ENCODE data around the gene SH2D6.

DNA sequence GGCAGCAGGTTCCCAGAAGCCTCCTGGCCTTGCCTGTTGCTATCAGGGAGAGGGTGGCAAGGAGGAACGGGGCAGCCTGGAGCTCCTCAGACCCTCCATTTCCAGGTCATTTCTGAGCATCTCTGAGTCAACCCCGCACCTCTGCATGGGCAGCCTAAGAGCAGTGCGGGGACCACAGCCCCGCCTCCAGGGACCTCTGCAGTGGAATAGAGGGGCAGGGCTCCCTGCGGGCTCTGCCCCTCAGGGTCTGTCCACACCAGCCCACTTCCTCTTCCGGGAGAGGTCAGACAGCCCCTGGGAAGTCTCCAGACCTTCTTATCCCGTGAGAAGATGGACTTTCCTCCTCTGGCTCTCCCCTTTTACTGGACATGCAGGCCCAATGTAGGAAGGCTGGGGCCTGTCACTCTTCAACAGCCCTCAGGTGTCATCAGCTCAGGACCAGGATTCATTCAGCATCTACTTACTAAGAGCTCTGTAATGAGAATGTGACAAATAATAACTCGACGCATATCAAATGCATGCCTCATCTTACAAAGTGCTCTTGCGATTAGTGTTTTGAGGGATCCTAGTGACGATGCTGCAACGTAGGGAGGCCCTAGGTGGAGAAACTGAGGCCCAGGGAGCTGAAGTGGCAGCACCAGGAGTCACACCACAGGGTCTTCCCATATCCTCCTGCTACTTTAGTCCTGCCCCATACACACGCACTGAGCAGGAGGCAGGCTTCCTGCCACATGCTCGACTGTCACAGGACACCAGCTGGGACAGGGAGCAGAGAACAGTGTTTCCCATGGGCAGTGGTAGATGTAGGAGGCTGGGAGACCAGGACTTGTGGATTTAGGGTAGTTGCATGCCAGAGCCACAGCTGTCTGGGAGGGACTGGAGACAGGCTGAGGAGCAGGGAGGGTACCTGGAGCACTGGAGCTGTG, 28.0 kb downstream of the SH2D6 start:
- TF ChIP-seq, protein P1, sequence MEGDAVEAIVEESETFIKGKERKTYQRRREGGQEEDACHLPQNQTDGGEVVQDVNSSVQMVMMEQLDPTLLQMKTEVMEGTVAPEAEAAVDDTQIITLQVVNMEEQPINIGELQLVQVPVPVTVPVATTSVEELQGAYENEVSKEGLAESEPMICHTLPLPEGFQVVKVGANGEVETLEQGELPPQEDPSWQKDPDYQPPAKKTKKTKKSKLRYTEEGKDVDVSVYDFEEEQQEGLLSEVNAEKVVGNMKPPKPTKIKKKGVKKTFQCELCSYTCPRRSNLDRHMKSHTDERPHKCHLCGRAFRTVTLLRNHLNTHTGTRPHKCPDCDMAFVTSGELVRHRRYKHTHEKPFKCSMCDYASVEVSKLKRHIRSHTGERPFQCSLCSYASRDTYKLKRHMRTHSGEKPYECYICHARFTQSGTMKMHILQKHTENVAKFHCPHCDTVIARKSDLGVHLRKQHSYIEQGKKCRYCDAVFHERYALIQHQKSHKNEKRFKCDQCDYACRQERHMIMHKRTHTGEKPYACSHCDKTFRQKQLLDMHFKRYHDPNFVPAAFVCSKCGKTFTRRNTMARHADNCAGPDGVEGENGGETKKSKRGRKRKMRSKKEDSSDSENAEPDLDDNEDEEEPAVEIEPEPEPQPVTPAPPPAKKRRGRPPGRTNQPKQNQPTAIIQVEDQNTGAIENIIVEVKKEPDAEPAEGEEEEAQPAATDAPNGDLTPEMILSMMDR (IDR thresholded peaks at IDR 0.05), result no peak
- TF ChIP-seq ZFX (IDR thresholded peaks at IDR 0.05; ENCODE audit: borderline replicate concordance), result no peak

Measured in 22Rv1 (cell line).